IMR-90 (cell line): ENCODE measurements around the gene CTDP1. TPM values are rescaled to one million over a fixed set of nuclear protein-coding genes. Genes with fewer than 3 reads are reported as not detected.

Source experiments
- ATAC-seq: fragments of 200-7000 bp; cut with Tn5 transposase; 2 replicates; pipeline ENCODE4 v1.9.1; 2020; ENCODE audit warnings: low read depth, mild to moderate bottlenecking, moderate library complexity
- BruUV-seq: library from RNA; stranded (reverse); fragments of 400-500 nt; replicated peaks from 2 replicates; lab custom pipeline; 2021; lab: Mats Ljungman, UMichigan
- CTCF ChIA-PET: fragments of 300-600 bp; formaldehyde crosslinking; extraction: SDS; loops from one replicate; lab custom pipeline; 2021; ENCODE audit warnings: antibody characterized with exemption; lab: Yijun Ruan, JAX
- POLR2A ChIA-PET: fragments of 300-600 bp; sonication (Branson Sonifier 250); formaldehyde crosslinking; loops from one replicate; lab custom pipeline; 2022; ENCODE audit warnings: antibody characterized with exemption; ENCODE audit not compliant: unreplicated experiment; lab: Charles Lee
- DNase-seq: peaks from one replicate; pipeline ENCODE4 v3.0.0; 2013
- H2AFZ ChIP-seq: replicated peaks from 2 replicates; pipeline ENCODE3; 2013; ENCODE audit warnings: low read length, mild to moderate bottlenecking; ENCODE audit not compliant: poor library complexity
- H2AK5ac ChIP-seq: 2 replicates; pipeline ENCODE4 v1.6.1; 2013; ENCODE audit warnings: low read depth, low read length, inconsistent platforms
- H2AK9ac ChIP-seq: replicated peaks from 2 replicates; pipeline ENCODE3; 2013; ENCODE audit warnings: mild to moderate bottlenecking, low read depth, low read length, moderate library complexity; ENCODE audit not compliant: poor library complexity
- H2BK120ac ChIP-seq: 2 replicates; pipeline ENCODE4 v1.6.1; 2013; ENCODE audit warnings: low read depth, low read length, inconsistent platforms
- H2BK15ac ChIP-seq: 3 replicates; pipeline ENCODE4 v1.6.1; 2013; ENCODE audit warnings: low read depth, low read length, inconsistent platforms
- H2BK20ac ChIP-seq: 2 replicates; pipeline ENCODE4 v1.6.1; 2013; ENCODE audit warnings: low read depth, mild to moderate bottlenecking, inconsistent platforms, low read length, moderate library complexity
- H2BK5ac ChIP-seq: 2 replicates; pipeline ENCODE4 v1.6.1; 2013; ENCODE audit warnings: mild to moderate bottlenecking, low read depth, low read length, inconsistent platforms; ENCODE audit not compliant: poor library complexity, severe bottlenecking
- H3K14ac ChIP-seq: replicated peaks from 2 replicates; pipeline ENCODE4 v1.6.1; 2013; ENCODE audit warnings: low read depth, low read length, inconsistent platforms
- H3K18ac ChIP-seq: 2 replicates; pipeline ENCODE4 v1.6.1; 2013; ENCODE audit warnings: low read depth, low read length, control low read depth
- H3K23ac ChIP-seq: 2 replicates; pipeline ENCODE4 v1.6.1; 2013; ENCODE audit warnings: low read depth, low read length, inconsistent platforms
- H3K27ac ChIP-seq: 2 replicates; pipeline ENCODE4 v1.5.1; 2013; ENCODE audit warnings: mild to moderate bottlenecking, control low read depth, low read length; ENCODE audit not compliant: insufficient read depth
- H3K27me3 ChIP-seq: 2 replicates; pipeline ENCODE4 v1.6.1; 2013; ENCODE audit warnings: low read length; ENCODE audit not compliant: control insufficient read depth, insufficient read depth
- H3K36me3 ChIP-seq: 2 replicates; pipeline ENCODE4 v1.6.1; 2013; ENCODE audit warnings: low read length, mixed read lengths; ENCODE audit not compliant: control insufficient read depth, insufficient read depth
- H3K4ac ChIP-seq: 2 replicates; pipeline ENCODE4 v1.6.1; 2013; ENCODE audit warnings: low read depth, low read length, inconsistent platforms
- H3K4me1 ChIP-seq: 2 replicates; pipeline ENCODE4 v1.6.1; 2013; ENCODE audit warnings: low read length, mixed read lengths; ENCODE audit not compliant: control insufficient read depth, insufficient read depth
- H3K4me2 ChIP-seq: 2 replicates; pipeline ENCODE4 v1.6.1; 2013; ENCODE audit warnings: low read depth, mild to moderate bottlenecking, control low read depth, low read length, moderate library complexity
- H3K4me3 ChIP-seq: 2 replicates; pipeline ENCODE4 v1.5.1; 2013; ENCODE audit warnings: low read depth, mild to moderate bottlenecking, control low read depth, low read length, moderate library complexity; ENCODE audit not compliant: insufficient read depth
- H3K56ac ChIP-seq: 2 replicates; pipeline ENCODE4 v1.6.1; 2013; ENCODE audit warnings: low read length, inconsistent platforms; ENCODE audit not compliant: insufficient read depth; ENCODE audit errors: extremely low read depth
- H3K79me1 ChIP-seq, 2 experiments: 2 replicates each; pipeline ENCODE4 v1.6.1; 2013; ENCODE audit warnings: low read length in 2 of 2, inconsistent platforms in 1 of 2, low read depth in 1 of 2
- H3K9ac ChIP-seq: 2 replicates; pipeline ENCODE4 v1.6.1; 2013; ENCODE audit warnings: low read depth, low read length, control low read depth
- H3K9me1 ChIP-seq: 2 replicates; pipeline ENCODE4 v1.6.1; 2013; ENCODE audit warnings: low read length, inconsistent platforms; ENCODE audit not compliant: insufficient read depth
- H3K9me3 ChIP-seq: 2 replicates; pipeline ENCODE4 v1.6.1; 2013; ENCODE audit warnings: low read length; ENCODE audit not compliant: control insufficient read depth, insufficient read depth
- H4K20me1 ChIP-seq: 2 replicates; pipeline ENCODE4 v1.6.1; 2013; ENCODE audit warnings: low read length, inconsistent platforms; ENCODE audit not compliant: insufficient read depth
- H4K5ac ChIP-seq: 2 replicates; pipeline ENCODE4 v1.6.1; 2013; ENCODE audit warnings: mild to moderate bottlenecking, low read depth, low read length, control low read depth
- H4K8ac ChIP-seq, 2 experiments: 2 replicates each; pipeline ENCODE4 v1.6.1; 2013; ENCODE audit warnings: low read depth in 2 of 2, low read length in 2 of 2, control low read depth in 1 of 2, inconsistent platforms in 1 of 2
- H4K91ac ChIP-seq: 2 replicates; pipeline ENCODE4 v1.6.1; 2013; ENCODE audit warnings: low read depth, low read length, inconsistent platforms; ENCODE audit not compliant: insufficient read depth
- BHLHE40 ChIP-seq: fragments of 150-350 bp; IDR thresholded peaks from 2 replicates; pipeline ENCODE4 v1.6.1; 2016; ENCODE audit warnings: mild to moderate bottlenecking, low read depth, low read length
- CTCF ChIP-seq: conservative IDR thresholded peaks from 2 replicates; pipeline ENCODE4 v1.5.1; 2012; ENCODE audit warnings: mild to moderate bottlenecking, low read depth, low read length, improper control_type of control experiment
- ELK1 ChIP-seq: fragments of 150-350 bp; IDR thresholded peaks from 2 replicates; pipeline ENCODE4 v1.6.1; 2016; ENCODE audit warnings: low read depth, mild to moderate bottlenecking, low read length, moderate library complexity, borderline replicate concordance
- FOS ChIP-seq: fragments of 150-350 bp; IDR thresholded peaks from 2 replicates; pipeline ENCODE4 v1.6.1; 2016; ENCODE audit warnings: low read depth, low read length
- MAFK ChIP-seq: IDR thresholded peaks from 2 replicates; pipeline ENCODE4 v1.6.1; 2012; ENCODE audit warnings: low read depth, low read length, improper control_type of control experiment
- MAZ ChIP-seq: IDR thresholded peaks from 2 replicates; pipeline ENCODE4 v1.6.1; 2012; ENCODE audit warnings: low read depth, mild to moderate bottlenecking, low read length, improper control_type of control experiment, moderate library complexity, borderline replicate concordance
- NFE2L2 ChIP-seq: fragments of 150-350 bp; IDR thresholded peaks from 2 replicates; pipeline ENCODE4 v1.6.1; 2016; ENCODE audit warnings: low read depth, mild to moderate bottlenecking, low read length
- POLR2A ChIP-seq: IDR thresholded peaks from 2 replicates; pipeline ENCODE4 v1.6.1; 2012; ENCODE audit warnings: mild to moderate bottlenecking, low read depth, low read length
- RAD21 ChIP-seq: IDR thresholded peaks from 2 replicates; pipeline ENCODE4 v1.6.1; 2012; ENCODE audit warnings: low read length, improper control_type of control experiment
- RCOR1 ChIP-seq: IDR thresholded peaks from 2 replicates; pipeline ENCODE4 v1.6.1; 2012; ENCODE audit warnings: mild to moderate bottlenecking, low read length, improper control_type of control experiment; ENCODE audit not compliant: insufficient replicate concordance
- SMC3 ChIP-seq: fragments of 150-350 bp; IDR thresholded peaks from 2 replicates; pipeline ENCODE4 v1.6.1; 2016; ENCODE audit warnings: low read depth, mild to moderate bottlenecking, antibody characterized with exemption, low read length, moderate library complexity
- WGBS, 2 experiments: methylation state at CpG; one replicate each; pipeline versions ENCODE4 v1.1.5 to v1.1.7; 2013; ENCODE audit warnings: missing lambda C conversion rate in 2 of 2; ENCODE audit not compliant: insufficient read length in 1 of 2; ENCODE audit errors: extremely low coverage in 2 of 2; 5-methylcytosine and 5-hydroxymethylcytosine counted together
- dilution Hi-C: fragments of 300-500 bp; cut with HindIII; formaldehyde crosslinking; loops from one replicate; pipeline ENCODE4 v1.14.3; 2018; ENCODE audit warnings: low sequenced_read_pairs; ENCODE audit not compliant: unreplicated experiment
- in situ Hi-C: fragments of 300-500 bp; cut with MboI; formaldehyde crosslinking; loops from 3 replicates; pipeline ENCODE4 v1.14.3; 2019; ENCODE audit warnings: low sequenced_read_pairs, inconsistent platforms, mixed read lengths
- intact Hi-C: fragments of 100-400 bp; cut with micrococcal nuclease; formaldehyde crosslinking; loops from 2 replicates; pipeline ENCODE4 v1.10.0; 2022
- polyA plus RNA-seq, 3 experiments: library from polyadenylated mRNA; depleted of rRNA; stranded (reverse); fragments of >200 nt; gene quantifications; 2 replicates each; pipeline ENCODE4 v1.2.3, GENCODE V29; 2012; ENCODE audit warnings: low replicate concordance in 1 of 3
- total RNA-seq: library from RNA; depleted of rRNA; stranded (reverse); fragments of >200 nt; gene quantifications from 2 replicates; pipeline ENCODE4 v1.2.3, GENCODE V29; 2012
- TF ChIP-seq, protein P1 (sequence below): fragments of 150-350 bp; IDR thresholded peaks from 2 replicates; pipeline ENCODE4 v1.6.1; 2017; ENCODE audit warnings: mild to moderate bottlenecking, antibody characterized with exemption, low read length, low read depth

The CTDP1 gene
- total and polyA plus RNA-seq, 2 of the 4 experiments (the other 2 are of a cell fraction): 13.4 to 17.6 TPM

DNA sequence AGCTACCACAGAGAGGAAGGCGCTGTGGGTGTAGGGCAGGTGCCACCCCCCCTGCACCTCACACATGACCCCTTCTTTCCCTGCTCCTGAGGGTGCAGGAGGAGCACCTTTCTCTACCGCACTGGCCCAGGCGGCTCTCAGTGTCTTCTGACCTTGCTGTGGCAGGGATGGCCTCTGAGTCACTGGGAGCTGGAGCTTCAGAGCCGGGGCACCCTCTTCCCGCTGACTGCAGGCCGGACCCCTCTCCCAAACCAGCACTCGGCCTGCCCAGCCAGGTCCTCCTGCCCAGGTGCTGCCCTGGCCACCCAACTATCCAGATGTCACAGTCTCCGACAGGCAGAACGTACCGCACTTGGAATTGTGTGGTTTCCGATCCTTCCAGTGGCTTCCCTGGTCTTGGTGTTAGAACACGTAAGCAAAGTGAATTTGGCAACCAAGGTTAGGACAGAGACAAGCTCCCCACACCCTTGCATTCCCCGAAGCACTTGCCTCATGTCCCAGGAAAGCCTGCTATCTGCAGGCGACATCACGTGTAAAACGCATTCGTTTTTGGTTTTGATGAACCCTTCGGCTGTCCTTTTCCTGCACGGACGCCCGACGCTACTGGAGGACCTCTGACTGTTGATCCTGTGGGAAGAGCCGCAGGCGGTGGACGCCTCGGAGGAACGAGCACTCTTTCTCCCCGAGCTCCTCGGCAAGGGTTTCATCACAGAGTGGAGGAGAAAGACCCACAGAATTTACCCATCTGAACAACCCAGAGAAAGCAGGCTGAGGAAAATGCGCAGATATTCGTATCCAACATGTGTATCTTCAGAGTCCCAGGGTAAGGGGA is 93.5 kb downstream of the CTDP1 start:
- Histone ChIP-seq H2BK120ac (no peak overlapping the region), H4K20me1 (no peaks in the 10 kb centered on the region), H3K9me3 (peaks cover 16% of the 10 kb centered on the region), H3K36me3 (no peaks in the 10 kb centered on the region), H3K27me3 (peaks cover 42% of the 10 kb centered on the region), H3K4me3 (no peak overlapping the region), H4K8ac (no peak overlapping the region), H2BK20ac (no peak overlapping the region), H2AK9ac (no peak overlapping the region), H3K27ac (no peak overlapping the region), H2AFZ (no peak overlapping the region), H3K23ac (no peak overlapping the region), H2BK15ac (no peak overlapping the region), H3K4me2 (no peak overlapping the region), H3K4ac (no peak overlapping the region), H3K18ac (no peak overlapping the region), H3K79me1 (no peaks in the 10 kb centered on the region), H3K9ac (no peak overlapping the region), H4K91ac (no peak overlapping the region), H4K5ac (no peak overlapping the region), H3K4me1 (no peaks in the 10 kb centered on the region), H2BK5ac (no peak overlapping the region), H3K14ac (no peak overlapping the region), H3K9me1 (no peaks in the 10 kb centered on the region), H2AK5ac (no peak overlapping the region), H3K56ac (no peak overlapping the region)
- DNase-seq (no peak), ATAC-seq (no peak)
- in situ Hi-C loops (no loop called here), dilution Hi-C loops (no loop called here), intact Hi-C loops (no loop called here)
- ChIA-PET POLR2A (no interaction called here), CTCF (no interaction called here)
- WGBS, 2 experiments: 90% methylated on average over 14 of the region's 31 CpGs; no CpG with 5 or more reads in 1 of the 2 experiments
- BruUV-seq: no TSS peak
- TF ChIP-seq NFE2L2 (no peak), RAD21 (no peak), SMC3 (no peak), POLR2A (no peak), FOS (no peak), CTCF (no peak), MAFK (no peak), BHLHE40 (no peak), ELK1 (no peak), MAZ (no peak), RCOR1 (no peak)
- TF ChIP-seq, protein P1, sequence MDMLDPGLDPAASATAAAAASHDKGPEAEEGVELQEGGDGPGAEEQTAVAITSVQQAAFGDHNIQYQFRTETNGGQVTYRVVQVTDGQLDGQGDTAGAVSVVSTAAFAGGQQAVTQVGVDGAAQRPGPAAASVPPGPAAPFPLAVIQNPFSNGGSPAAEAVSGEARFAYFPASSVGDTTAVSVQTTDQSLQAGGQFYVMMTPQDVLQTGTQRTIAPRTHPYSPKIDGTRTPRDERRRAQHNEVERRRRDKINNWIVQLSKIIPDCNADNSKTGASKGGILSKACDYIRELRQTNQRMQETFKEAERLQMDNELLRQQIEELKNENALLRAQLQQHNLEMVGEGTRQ: no peak
